Activated T-helper 2 cell treated with anti-CD3 and anti-CD28 coated beads, Interferon-gamma antibody, Interleukin-2, Interleukin-4, amounts not matched to agents 10 μg/mL and 5 μg/mL and 100 μg/mL, durations not matched to agents 14 hours and 24 hours and 36 hours (primary cell): ENCODE data around the gene ADGRL3. TPM values are rescaled to one million over a fixed set of nuclear protein-coding genes. Genes with fewer than 3 reads are reported as not detected.

Experiments used
- DNase-seq: peaks from one replicate; pipeline ENCODE4 v3.0.0; 2021; ENCODE audit warnings: low spot score
- H3K27ac Mint-ChIP-seq: one replicate; pipeline ENCODE4 v1.8.0; 2021; ENCODE audit warnings: mixed read lengths
- H3K27me3 Mint-ChIP-seq: one replicate; pipeline ENCODE4 v1.8.0; 2021; ENCODE audit warnings: low read depth, mixed read lengths
- H3K36me3 Mint-ChIP-seq: one replicate; pipeline ENCODE4 v1.8.0; 2021; ENCODE audit warnings: low read depth, mixed read lengths
- H3K4me1 Mint-ChIP-seq: one replicate; pipeline ENCODE4 v1.8.0; 2021; ENCODE audit warnings: low read depth, mixed read lengths
- H3K4me3 Mint-ChIP-seq: one replicate; pipeline ENCODE4 v1.8.0; 2021; ENCODE audit warnings: low read depth, mild to moderate bottlenecking, moderate library complexity, mixed read lengths
- H3K9me3 Mint-ChIP-seq: one replicate; pipeline ENCODE4 v1.8.0; 2021; ENCODE audit warnings: mixed read lengths
- intact Hi-C: fragments of 100-400 bp; cut with micrococcal nuclease; formaldehyde crosslinking; loops from one replicate; pipeline ENCODE4 v1.15.1; 2023
- total RNA-seq: library from RNA; stranded (reverse); gene quantifications from 2 replicates; pipeline ENCODE4 v1.2.3, GENCODE V29; 2022

Gene ADGRL3
- total RNA-seq, 1 donor from 2014 or later: not detected

- intact Hi-C loops: no loop called here
- Mint-ChIP-seq H3K27me3 (no peaks in the 10 kb centered on the region), H3K9me3 (peaks cover 17% of the 10 kb centered on the region), H3K4me3 (no peak overlapping the region), H3K36me3 (no peaks in the 10 kb centered on the region), H3K4me1 (no peaks in the 10 kb centered on the region), H3K27ac (no peak overlapping the region)
- DNase-seq: no peak
Observed at GRCh38 chr4:61896634-61897033, 696.5 kb downstream of the ADGRL3 start.

- no peak for DNase-seq
- intact Hi-C loops: no loop called here
- no peaks in the 10 kb centered on the region for H3K9me3 Mint-ChIP-seq
- no peaks in the 10 kb centered on the region for H3K36me3 Mint-ChIP-seq
- H3K4me1 Mint-ChIP-seq: no peaks in the 10 kb centered on the region
- H3K27ac Mint-ChIP-seq: no peak overlapping the region
- H3K27me3 Mint-ChIP-seq: no peaks in the 10 kb centered on the region
- no peak overlapping the region for H3K4me3 Mint-ChIP-seq
Observed at GRCh38 chr4:61909031-61909430, 708.9 kb downstream of the ADGRL3 start.

DNA sequence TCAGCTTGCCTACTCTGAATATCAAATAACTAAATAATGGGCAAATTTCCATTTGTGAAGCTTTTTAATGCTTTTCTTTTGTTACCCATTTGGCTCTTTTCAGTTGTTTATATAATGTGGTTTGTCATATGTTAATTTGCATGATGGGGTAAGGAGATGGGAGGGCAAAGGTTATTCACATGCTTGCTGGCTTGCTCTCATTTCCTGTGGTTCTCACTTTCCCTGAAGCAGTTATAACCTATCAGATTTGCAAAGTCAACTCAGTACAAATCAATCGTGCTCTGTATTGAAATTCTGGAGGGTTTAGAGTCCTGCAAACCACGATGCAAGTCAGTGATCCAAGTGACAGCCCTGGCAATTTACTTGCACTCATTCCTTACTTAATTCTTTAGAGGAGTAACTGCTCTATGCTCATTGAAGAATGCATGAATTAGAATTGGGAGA, 711.2 kb downstream of the ADGRL3 start:
- H3K4me3 Mint-ChIP-seq: no peak overlapping the region
- H3K36me3 Mint-ChIP-seq: no peaks in the 10 kb centered on the region
- intact Hi-C loops: no loop called here
- no peaks in the 10 kb centered on the region for H3K4me1 Mint-ChIP-seq
- H3K27me3 Mint-ChIP-seq: no peaks in the 10 kb centered on the region
- H3K27ac Mint-ChIP-seq: no peak overlapping the region
- DNase-seq: no peak
- no peaks in the 10 kb centered on the region for H3K9me3 Mint-ChIP-seq

DNA sequence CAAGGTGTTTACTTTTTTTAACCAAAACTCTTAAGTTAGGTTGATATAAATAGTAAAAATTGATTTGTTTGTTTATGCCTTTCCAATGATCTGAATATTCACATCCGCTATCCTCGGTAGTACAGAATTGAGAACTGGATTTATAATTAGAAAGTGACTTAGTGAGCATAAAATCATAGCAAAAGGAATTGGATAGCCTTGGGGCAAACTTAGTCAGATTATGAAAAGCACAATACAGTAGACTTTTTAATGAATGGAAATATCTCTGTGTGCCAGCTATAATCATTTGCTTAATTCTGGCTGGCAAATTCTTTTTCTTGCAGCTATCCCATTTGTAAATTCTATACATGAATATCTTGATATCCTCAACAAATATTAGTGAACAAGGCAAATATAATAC, 713.5 kb downstream of the ADGRL3 start:
- Mint-ChIP-seq H3K4me1 (no peaks in the 10 kb centered on the region), H3K27ac (no peak overlapping the region), H3K27me3 (no peaks in the 10 kb centered on the region), H3K36me3 (no peaks in the 10 kb centered on the region), H3K9me3 (peaks cover 8% of the 10 kb centered on the region), H3K4me3 (no peak overlapping the region)
- intact Hi-C loops: no loop called here
- DNase-seq: no peak

DNA sequence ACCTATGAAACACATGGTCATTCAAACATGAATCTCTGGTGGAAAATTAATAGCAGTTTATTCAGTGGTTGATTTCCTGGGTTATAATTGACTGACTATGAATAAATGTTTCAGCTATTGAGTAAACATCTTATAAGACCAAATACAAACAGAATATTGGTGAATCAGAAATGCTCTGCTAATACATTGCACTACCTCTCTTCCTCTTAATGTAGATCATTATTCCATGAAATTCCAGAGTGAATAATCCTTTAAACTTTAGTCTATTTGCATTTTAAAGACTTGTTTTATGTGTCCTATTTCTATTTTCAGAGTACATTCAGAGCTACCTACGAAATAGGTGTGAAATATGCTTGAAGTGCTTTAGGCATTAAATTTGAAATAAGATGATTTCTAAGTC, 715.4 kb downstream of the ADGRL3 start:
- H3K4me3 Mint-ChIP-seq: no peak overlapping the region
- H3K9me3 Mint-ChIP-seq: peaks cover 8% of the 10 kb centered on the region
- H3K27ac Mint-ChIP-seq: no peak overlapping the region
- H3K27me3 Mint-ChIP-seq: no peaks in the 10 kb centered on the region
- H3K4me1 Mint-ChIP-seq: no peaks in the 10 kb centered on the region
- H3K36me3 Mint-ChIP-seq: no peaks in the 10 kb centered on the region
- no peak for DNase-seq
- intact Hi-C loops: no loop called here

- Mint-ChIP-seq H3K9me3 (peaks cover 8% of the 10 kb centered on the region), H3K4me1 (no peaks in the 10 kb centered on the region), H3K36me3 (no peaks in the 10 kb centered on the region), H3K27ac (no peak overlapping the region), H3K4me3 (no peak overlapping the region), H3K27me3 (no peaks in the 10 kb centered on the region)
- no peak for DNase-seq
- intact Hi-C loops: no loop called here
Observed at GRCh38 chr4:61918507-61918906, 718.4 kb downstream of the ADGRL3 start.

- no peak overlapping the region for H3K27ac Mint-ChIP-seq
- H3K4me3 Mint-ChIP-seq: no peak overlapping the region
- intact Hi-C loops: no loop called here
- no peaks in the 10 kb centered on the region for H3K27me3 Mint-ChIP-seq
- no peaks in the 10 kb centered on the region for H3K4me1 Mint-ChIP-seq
- peaks cover 8% of the 10 kb centered on the region for H3K9me3 Mint-ChIP-seq
- no peaks in the 10 kb centered on the region for H3K36me3 Mint-ChIP-seq
- no peak for DNase-seq
Observed at GRCh38 chr4:61918987-61919386, 718.9 kb downstream of the ADGRL3 start.

- H3K4me3 Mint-ChIP-seq: no peak overlapping the region
- peaks cover 8% of the 10 kb centered on the region for H3K9me3 Mint-ChIP-seq
- no peaks in the 10 kb centered on the region for H3K4me1 Mint-ChIP-seq
- no peaks in the 10 kb centered on the region for H3K36me3 Mint-ChIP-seq
- no peaks in the 10 kb centered on the region for H3K27me3 Mint-ChIP-seq
- no peak overlapping the region for H3K27ac Mint-ChIP-seq
- DNase-seq: no peak
- intact Hi-C loops: no loop called here
Observed at GRCh38 chr4:61919561-61919960, 719.4 kb downstream of the ADGRL3 start.

GRCh38 chr4:61921920-61922319, 721.8 kb downstream of the ADGRL3 start:
- H3K9me3 Mint-ChIP-seq: peaks cover 15% of the 10 kb centered on the region
- intact Hi-C loops: no loop called here
- H3K36me3 Mint-ChIP-seq: no peaks in the 10 kb centered on the region
- H3K27me3 Mint-ChIP-seq: no peaks in the 10 kb centered on the region
- DNase-seq: no peak
- no peak overlapping the region for H3K4me3 Mint-ChIP-seq
- no peaks in the 10 kb centered on the region for H3K4me1 Mint-ChIP-seq
- H3K27ac Mint-ChIP-seq: no peak overlapping the region

DNA sequence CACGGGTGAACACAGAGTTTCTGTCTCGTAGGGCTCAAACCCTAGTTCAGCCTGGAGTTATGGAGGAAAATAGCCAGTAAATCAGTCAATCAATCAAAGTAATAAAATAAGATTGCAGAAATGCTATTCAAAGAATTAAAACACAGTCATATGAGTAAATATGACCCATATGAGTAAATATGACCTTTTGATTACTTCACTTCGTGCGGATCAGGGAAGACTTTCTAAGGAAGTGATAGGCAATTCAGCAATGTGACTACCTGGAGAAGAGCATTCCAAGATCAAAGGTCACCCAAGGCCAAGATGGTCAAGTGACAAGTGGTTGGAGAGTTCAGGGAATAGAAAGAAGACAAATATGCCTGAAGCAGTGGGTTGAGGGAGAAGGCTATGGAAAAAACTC, 722.6 kb downstream of the ADGRL3 start:
- intact Hi-C loops: no loop called here
- no peaks in the 10 kb centered on the region for H3K27me3 Mint-ChIP-seq
- H3K9me3 Mint-ChIP-seq: peaks cover 12% of the 10 kb centered on the region
- no peaks in the 10 kb centered on the region for H3K36me3 Mint-ChIP-seq
- no peak overlapping the region for H3K27ac Mint-ChIP-seq
- no peak for DNase-seq
- H3K4me1 Mint-ChIP-seq: no peaks in the 10 kb centered on the region
- no peak overlapping the region for H3K4me3 Mint-ChIP-seq

DNA sequence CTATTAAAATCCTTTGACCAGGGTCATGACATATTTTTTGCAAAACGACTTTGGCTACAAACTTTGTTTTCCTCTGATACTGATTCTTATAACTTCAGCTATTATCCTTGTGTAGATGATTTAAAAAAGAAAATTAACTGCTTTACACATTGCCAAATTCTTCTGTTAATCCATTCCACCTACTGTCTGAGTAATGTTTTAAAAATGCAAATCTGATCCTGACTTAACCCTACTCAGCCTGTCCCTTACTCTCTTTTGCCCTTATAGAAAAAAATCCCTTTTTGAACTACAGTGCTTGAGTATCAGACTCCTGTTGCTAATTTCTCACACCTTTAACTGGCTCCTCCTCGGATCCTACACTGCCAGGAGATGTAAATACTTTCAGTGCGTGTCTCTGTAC, 723.1 kb downstream of the ADGRL3 start:
- Mint-ChIP-seq H3K27me3 (no peaks in the 10 kb centered on the region), H3K36me3 (no peaks in the 10 kb centered on the region), H3K9me3 (peaks cover 9% of the 10 kb centered on the region), H3K4me1 (no peaks in the 10 kb centered on the region), H3K4me3 (no peak overlapping the region), H3K27ac (no peak overlapping the region)
- DNase-seq: no peak
- intact Hi-C loops: no loop called here

- Mint-ChIP-seq H3K36me3 (no peaks in the 10 kb centered on the region), H3K27ac (no peak overlapping the region), H3K4me1 (no peaks in the 10 kb centered on the region), H3K9me3 (peaks cover 8% of the 10 kb centered on the region), H3K27me3 (no peaks in the 10 kb centered on the region), H3K4me3 (no peak overlapping the region)
- no peak for DNase-seq
- intact Hi-C loops: no loop called here
Observed at GRCh38 chr4:61924131-61924530, 724.0 kb downstream of the ADGRL3 start.

- Mint-ChIP-seq H3K36me3 (no peaks in the 10 kb centered on the region), H3K27ac (no peak overlapping the region), H3K9me3 (peaks cover 7% of the 10 kb centered on the region), H3K4me1 (no peaks in the 10 kb centered on the region), H3K27me3 (no peaks in the 10 kb centered on the region), H3K4me3 (no peak overlapping the region)
- DNase-seq: no peak
- intact Hi-C loops: no loop called here
Observed at GRCh38 chr4:61933527-61933926, 733.4 kb downstream of the ADGRL3 start.

- Mint-ChIP-seq H3K27ac (no peak overlapping the region), H3K27me3 (no peaks in the 10 kb centered on the region), H3K4me3 (no peak overlapping the region), H3K4me1 (no peaks in the 10 kb centered on the region), H3K36me3 (no peaks in the 10 kb centered on the region), H3K9me3 (peaks cover 11% of the 10 kb centered on the region)
- intact Hi-C loops: no loop called here
- no peak for DNase-seq
Observed at GRCh38 chr4:61934198-61934597, 734.1 kb downstream of the ADGRL3 start.
